ENCODE measurements around the gene ACIN1.

ACIN1 gene

DNA sequence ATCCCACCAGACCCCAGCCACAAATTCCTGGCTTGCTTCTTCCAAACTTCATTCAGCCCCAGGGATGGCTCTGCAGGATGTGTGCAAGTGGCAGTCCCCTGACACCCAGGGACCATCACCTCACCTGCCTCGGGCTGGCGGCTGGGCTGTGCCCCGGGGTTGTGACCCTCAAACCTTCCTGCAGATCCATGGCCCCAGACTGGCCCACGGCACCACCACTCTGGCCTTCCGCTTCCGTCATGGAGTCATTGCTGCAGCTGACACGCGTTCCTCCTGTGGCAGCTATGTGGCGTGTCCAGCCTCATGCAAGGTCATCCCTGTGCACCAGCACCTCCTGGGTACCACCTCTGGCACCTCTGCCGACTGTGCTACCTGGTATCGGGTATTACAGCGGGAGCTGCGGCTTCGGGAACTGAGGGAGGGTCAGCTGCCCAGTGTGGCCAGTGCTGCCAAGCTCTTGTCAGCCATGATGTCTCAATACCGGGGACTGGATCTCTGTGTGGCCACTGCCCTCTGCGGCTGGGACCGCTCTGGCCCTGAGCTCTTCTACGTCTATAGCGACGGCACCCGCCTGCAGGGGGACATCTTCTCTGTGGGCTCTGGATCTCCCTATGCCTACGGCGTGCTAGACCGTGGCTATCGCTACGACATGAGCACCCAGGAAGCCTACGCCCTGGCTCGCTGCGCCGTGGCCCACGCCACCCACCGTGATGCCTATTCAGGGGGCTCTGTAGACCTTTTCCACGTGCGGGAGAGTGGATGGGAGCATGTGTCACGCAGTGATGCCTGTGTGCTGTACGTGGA lies 52.6 kb downstream of the ACIN1 start, which contains the start of gene PSMB11:
Gene PSMB11, plus strand, starts transcription at position 51 of the 804 bp plus-strand sequence. Its CDS starts 14 bp downstream, at position 65.
- no peak for DNase-seq (ENCODE audit: low read depth, low spot score)

DNA sequence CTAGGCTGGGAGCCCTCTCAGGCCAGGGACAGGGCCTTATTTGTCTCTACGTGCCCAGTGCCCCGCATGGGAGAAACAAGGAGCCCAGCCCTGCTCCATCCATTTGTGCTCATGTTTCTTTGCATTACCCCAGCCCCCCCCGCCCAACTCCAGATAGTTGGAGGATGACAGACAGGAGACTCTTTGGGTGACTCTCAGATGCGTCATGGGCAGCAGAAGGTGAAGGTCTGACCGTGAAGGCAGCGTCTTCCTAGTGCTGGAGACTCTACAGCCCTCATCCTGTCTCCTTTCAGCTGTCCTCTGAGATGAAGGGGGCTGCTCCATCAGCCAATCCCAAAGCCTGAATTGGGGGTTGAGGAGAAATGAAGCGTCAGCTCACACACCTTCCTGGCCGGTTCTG lies 53.2 kb downstream of the ACIN1 start:
- DNase-seq (ENCODE audit: low read depth, low spot score) = no peak

DNA sequence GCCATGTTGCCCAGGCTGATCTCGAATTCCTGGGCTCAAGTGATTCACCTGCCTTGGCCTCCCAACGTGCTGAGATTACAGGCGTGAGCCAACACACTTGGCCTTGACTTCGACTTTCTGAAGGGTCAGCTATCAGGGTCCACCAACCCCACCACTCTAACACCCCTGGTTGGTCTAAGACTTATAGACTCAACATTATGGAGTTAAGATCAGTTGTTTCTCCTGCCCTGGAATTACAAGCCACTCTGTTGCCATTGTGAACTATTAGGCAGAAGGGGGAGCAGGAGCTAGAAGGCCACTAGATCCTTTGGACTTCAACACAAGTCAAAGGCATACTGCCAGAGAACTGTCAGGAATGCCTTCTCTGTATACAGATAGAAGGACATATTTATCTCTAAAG lies 54.8 kb downstream of the ACIN1 start:
- no peak for DNase-seq (ENCODE audit: low read depth, low spot score)

GRCh38 chr14:23035303-23036144 lies 59.4 kb downstream of the ACIN1 start:
- DNase-seq (ENCODE audit: low read depth, low spot score) = no peak

DNA sequence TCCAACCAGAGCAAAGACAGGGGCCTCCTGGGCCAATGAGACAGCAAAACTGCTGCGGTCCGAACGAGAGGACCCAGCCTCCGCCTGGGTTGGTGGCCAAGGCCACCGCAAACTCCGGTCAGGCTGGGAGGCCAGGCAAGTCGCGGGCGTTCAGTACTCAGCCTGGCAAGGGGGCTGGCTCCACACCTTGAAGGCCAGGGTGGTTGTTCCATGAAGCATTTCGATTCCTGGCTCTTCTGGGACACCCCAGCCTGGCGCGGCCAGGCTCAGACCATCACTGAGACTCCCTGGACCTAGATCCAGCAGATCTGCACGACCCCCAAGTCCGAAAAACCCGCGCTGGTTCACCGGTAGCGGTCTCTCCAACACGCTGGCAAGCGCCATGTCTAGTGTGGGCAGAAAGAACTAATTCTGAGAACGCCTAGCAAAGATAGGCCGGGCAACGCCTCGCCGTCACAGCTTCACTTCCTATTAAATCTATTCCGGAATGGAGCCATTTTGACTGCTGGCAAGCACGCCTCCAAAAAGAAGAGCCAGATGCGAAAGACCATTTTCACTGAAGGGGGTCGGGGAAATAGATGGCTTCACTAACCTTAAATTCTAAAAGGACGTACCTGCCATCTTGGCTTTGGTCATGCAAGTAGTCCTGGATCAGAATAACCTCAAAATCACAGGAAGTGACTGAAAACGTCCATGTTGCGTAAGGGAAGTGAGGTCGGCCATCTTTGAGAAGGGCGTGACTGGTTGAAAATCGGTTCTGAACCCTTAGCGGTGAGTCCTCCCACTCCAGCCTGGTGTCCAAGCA lies 60.2 kb downstream of the ACIN1 start, which contains the start of gene PSMB5:
Gene PSMB5, minus strand, starts transcription at position 403 of the 805 bp plus-strand sequence. Its CDS starts 19 bp downstream, at position 384.
- DNase-seq (ENCODE audit: low read depth, low spot score) = peak; percentile 96

DNA sequence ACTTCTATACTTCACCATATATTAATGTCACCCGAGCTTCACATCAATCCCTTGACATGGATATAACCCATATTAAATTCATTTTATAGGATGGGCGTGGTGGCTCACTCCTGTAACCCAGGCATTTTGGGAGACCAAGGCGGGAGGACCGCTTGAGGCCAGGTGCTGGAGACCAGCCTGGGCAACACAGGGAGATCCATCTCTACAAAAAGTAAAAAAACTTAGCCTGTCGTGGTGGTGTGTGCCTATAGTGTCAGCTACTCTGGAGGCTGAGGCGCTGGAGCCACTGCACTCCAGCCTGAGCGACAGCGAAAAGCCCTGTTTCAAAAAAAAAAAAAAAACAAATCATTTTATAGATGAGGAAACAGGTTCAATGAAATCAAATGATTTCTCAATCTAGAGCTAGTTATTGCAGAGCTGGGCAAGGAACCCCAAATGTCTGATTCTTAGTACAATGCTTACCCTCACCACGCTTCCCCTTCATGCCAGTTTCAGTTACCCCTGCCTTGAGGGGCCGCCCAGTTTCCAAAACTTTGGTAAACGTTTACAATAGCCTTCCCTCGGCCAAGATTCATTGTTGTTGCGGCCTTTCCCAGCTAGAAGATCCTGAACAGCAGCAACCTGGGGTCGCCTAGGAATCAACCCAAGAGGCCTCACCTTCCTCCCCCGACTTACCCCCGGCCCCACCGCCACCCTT lies 61.0 kb downstream of the ACIN1 start:
- no peak for DNase-seq (ENCODE audit: low read depth, low spot score)

- DNase-seq (ENCODE audit: low read depth, low spot score) = no peak
Observed at GRCh38 chr14:23033251-23033727, 61.6 kb downstream of the ACIN1 start.

DNA sequence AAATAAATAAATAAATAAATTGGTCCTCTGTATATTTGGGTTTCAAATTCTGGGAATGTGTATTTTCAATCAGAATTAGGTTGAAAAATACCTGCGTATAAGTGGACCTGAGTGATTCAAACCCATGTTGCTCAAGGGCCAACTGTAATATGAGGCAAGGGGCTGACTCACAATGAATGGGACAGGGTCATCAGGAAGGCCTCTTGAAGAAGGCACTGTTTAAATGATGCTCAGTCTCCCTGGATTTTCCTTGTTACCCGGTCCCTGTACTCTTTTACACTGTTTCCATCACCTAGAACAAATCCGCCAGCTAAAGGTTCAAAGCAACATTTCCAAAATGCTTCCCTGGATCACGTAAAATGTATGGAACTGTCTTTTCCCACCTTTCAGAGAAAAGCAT lies 64.0 kb downstream of the ACIN1 start:
- no peak for DNase-seq (ENCODE audit: low read depth, low spot score)

DNA sequence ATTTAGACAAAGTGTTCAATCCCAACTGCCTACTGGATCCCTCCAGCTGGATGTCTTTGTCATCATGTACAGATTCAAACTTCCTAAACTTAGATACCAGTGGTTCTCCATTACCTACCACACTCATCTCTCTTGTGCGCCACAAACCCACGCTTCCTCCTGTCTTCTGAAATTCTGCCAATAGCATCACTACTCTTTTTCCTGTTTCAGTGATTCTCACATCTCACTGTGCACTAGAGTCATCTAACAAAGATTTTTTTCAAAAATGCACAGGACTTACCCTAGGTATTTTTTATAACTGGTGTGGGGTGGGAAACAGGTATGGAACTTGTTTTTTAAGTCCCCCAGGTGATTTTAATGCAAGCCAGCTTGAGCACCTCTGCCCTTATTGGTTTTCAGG lies 66.1 kb downstream of the ACIN1 start:
- DNase-seq (ENCODE audit: low read depth, low spot score) = no peak

GRCh38 chr14:23025151-23025814 lies 69.7 kb downstream of the ACIN1 start:
- DNase-seq (ENCODE audit: low read depth, low spot score) = no peak

- no peak for DNase-seq (ENCODE audit: low read depth, low spot score)
Observed at GRCh38 chr14:23024612-23025075, 70.3 kb downstream of the ACIN1 start.

DNA sequence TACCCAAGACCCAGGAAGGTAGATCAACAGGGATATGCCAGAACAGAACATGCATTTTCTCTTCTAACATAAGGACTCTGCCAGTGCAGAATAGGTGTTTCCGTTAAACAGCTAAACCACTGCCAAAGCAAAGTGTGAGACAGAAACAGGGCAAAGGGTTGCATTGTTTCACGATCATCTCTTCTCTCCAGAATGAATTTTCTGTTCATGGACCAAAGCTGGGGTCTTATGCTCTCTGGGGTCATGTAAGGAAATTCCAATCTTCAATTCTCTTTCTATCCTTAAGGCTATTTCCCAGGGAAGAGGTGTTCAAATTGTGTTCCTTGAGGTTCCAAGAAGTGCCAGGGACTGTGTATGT lies 71.2 kb downstream of the ACIN1 start:
- DNase-seq (ENCODE audit: low read depth, low spot score) = no peak

DNA sequence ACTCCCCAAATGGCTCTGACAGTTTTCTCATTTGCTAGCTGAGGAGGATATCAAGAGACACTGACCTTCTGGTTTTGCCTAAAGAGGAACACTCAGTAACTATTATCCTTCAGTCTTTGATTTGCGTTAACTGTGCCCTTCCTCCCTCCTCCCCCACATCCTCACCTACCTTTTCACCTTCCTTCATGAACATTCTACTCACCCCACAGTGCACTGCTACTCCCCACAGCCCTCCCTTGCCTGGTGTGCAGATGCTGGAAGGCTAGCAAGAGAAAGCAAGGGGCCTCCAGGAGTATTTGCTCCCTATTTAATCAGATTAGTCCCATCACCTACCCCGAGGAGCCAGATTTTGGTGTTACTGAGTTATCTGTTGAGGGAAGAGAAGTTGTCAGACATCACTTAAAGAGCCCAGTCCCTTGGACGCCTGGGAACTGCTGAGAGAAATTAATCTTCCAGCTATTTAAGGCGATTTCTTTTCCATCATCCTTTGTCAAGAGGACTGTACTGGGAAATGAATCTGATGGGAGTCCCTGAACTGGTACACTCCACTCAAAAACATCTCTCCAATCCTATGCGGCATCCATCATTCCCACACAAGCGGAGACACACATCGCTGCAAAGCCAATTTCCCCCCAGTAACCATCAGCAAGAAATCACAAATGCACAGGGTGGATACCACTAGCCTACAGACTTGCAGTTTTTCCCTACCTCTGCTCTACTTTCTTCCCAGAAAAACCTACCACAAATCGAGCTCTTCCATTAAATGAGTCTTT lies 71.7 kb downstream of the ACIN1 start:
- no peak for DNase-seq (ENCODE audit: low read depth, low spot score)

DNA sequence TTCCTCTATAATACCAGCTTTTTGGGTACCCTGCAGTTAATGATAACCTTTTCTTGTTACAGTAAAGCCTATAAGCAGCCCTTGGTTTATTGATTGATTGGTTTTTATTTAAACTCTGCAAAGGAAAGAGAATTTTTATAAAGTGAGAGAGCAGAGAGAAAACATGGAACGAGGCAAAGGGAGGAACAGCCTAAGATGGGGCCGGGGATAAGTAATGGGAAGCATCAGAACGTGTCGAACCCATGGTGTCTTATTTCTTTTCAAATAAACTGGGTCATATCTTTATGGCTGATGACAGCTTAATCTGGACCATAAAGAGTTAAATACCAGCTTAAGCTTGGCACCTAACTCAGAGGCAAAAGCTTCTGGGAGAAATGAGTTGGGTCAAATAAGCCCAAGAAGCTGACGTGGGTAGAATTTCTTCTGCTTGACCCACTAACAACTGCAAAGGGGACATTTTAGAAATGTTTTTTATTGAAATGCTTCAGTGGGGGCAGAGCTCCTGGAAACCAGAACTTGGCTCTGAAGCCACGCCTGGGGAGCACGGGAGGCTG lies 73.0 kb downstream of the ACIN1 start:
- DNase-seq (ENCODE audit: low read depth, low spot score) = no peak

GRCh38 chr14:23021434-23021833 lies 73.5 kb downstream of the ACIN1 start:
- no peak for DNase-seq (ENCODE audit: low read depth, low spot score)

DNA sequence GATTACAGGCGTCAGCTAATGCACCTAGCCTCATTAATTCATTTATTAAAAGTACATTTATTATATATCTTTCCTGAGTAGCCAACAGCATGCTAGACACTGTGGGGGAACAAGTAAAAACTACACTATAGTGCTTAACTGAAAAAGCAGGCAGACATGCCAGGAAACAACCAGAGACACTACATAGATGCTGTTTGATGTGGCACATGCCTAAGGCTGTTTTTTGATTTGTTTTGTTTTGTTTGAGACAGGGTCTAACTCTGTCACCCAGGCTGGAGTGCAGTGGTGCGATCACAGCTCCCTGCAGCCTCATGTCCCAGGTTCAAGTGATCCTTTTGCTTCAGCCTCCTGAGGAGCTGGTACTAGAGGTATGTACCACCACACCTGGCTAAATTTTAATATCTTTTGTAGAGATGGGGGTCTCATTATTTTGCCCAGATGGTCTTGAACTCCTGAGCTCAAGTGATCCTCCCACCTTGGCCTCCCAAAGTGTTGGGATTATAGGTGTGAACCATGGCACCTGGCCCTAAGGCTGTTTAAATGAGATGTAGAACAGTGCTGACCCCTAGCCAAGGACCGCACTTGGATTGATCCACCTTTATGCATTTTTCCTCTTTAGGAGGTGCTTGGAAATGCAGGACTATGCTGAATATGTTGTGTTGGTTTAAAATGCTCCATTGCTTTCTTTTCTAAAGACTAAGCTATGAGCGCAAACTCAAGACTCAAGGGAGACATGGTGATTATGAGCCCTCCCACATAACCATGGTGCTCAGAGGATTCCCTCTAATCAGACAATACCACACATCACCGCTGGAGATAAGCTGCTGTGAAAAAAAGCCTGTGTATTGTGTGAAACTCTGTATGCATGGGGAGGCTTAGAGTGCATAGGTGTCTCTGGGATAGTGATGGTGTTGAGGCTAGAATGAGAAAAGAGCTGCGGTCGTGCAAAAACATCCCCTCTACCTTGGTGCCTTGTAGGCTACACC lies 74.5 kb downstream of the ACIN1 start:
- no peak for DNase-seq (ENCODE audit: low read depth, low spot score)

DNA sequence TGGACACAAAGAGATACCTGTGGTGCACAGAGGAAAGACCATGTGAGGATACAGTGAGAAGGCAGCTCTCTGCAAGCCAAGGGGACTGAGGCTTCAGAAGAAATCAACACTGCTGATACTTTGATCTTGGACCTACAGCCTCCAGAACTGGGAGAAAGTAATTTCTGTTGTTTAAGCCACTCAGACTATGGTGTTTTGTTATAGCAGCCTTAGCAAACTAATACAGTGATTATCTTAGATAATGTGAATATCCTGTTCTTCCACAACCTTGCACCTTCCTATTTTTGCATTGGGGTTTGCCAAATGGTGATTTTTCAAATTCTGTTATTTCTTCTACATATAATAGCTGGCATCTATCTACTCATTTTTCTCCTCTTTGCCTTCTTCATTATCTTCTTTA lies 76.8 kb downstream of the ACIN1 start:
- DNase-seq (ENCODE audit: low read depth, low spot score) = no peak

DNA sequence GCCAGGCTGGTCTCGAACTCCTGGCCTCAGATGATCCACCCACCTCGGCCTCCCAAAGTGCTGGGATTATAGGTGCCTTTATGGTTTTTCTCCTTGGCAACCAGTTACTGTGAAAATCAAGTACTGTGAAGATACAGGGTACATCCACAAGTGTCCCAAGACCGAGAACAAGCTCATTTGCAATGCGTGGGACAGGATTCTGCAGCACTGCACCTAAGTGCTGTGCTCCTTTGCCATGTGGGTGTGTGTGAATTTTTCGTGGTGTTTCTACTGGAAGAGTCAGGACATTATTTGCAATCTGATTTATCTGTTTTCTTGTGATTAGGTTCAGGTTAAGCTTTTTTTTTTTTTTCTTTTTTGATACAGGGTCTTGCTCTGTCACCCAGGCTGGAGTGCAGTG lies 77.8 kb downstream of the ACIN1 start:
- DNase-seq (ENCODE audit: low read depth, low spot score) = no peak
